Suprapubic skin (tissue), 4 donors: Measurements from ENCODE around the gene ATN1.
A peak's percentile ranks its signal among the peaks of the same experiment; 100 is the strongest.

Experiments
- EP300 ChIP-seq: sonication (generic); formaldehyde crosslinking; IDR thresholded peaks from one replicate; pipeline ENCODE4 v1.6.1; 2017; ENCODE audit warnings: antibody characterized with exemption
- POLR2A ChIP-seq, 2 donors: fragments of 450-650 bp; IDR thresholded peaks; one replicate each; pipeline ENCODE4 v1.6.1; 2017; ENCODE audit warnings: antibody characterized with exemption in 2 of 2, mild to moderate bottlenecking in 2 of 2, moderate library complexity in 2 of 2
- POLR2AphosphoS5 ChIP-seq, 3 donors: sonication (generic); formaldehyde crosslinking; IDR thresholded peaks; one replicate each; pipeline ENCODE4 v1.6.1; 2017; ENCODE audit warnings: antibody characterized with exemption in 3 of 3
- TF ChIP-seq, protein P1 (sequence below), 2 donors: fragments of 200-600 bp in 1 of 2; fragments of 450-650 bp in 1 of 2; sonication (generic) in 1 of 2; IDR thresholded peaks; one replicate each; pipeline ENCODE4 v1.5.1; 2016 to 2019; ENCODE audit warnings: antibody characterized with exemption in 2 of 2, mild to moderate bottlenecking in 1 of 2, moderate library complexity in 1 of 2

DNA sequence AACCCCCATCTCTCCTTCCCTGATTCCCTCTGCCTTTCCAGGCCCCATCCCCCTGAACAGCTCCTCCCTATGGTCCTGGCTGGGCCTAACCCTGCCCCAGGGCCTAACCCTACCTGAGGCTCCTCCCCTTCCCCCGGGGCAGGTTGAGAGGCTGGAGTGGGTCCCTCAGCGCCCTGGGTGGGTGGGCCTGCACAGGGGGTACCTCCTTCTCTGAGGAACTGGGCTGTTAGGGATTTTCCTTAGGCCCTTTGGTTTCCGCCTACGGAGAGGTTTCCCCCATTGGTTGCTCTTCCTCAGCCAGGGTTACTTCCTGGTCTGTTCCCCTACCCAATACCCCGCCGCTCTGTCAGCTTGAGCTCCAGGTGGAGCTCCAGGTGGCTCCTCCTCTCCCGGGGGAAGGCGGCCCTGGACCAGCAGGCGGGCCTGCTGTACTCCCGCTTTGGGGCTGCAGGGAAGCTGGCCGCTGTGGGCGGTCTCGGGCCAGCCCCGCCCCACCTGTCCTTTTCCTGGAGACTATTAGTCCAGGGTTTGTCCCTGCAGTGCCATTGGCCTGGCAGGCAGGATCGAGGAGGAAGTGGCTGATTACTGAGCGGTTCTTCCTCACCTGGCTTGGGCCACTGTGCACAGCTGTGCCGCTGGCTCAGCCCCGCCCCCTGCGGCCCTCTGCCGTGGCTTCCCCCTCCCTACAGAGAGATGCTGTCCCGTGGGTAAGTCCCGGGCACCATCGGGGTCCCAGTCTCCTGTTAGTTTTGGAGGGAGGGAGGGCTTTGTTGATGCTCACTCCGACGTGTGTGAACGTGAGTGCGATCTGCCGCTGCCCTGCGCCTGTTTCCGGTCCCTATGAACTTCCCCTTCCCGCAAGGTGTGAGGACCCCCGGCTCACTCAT, 18.5 kb downstream of the ATN1 start:
- TF ChIP-seq, protein P1, sequence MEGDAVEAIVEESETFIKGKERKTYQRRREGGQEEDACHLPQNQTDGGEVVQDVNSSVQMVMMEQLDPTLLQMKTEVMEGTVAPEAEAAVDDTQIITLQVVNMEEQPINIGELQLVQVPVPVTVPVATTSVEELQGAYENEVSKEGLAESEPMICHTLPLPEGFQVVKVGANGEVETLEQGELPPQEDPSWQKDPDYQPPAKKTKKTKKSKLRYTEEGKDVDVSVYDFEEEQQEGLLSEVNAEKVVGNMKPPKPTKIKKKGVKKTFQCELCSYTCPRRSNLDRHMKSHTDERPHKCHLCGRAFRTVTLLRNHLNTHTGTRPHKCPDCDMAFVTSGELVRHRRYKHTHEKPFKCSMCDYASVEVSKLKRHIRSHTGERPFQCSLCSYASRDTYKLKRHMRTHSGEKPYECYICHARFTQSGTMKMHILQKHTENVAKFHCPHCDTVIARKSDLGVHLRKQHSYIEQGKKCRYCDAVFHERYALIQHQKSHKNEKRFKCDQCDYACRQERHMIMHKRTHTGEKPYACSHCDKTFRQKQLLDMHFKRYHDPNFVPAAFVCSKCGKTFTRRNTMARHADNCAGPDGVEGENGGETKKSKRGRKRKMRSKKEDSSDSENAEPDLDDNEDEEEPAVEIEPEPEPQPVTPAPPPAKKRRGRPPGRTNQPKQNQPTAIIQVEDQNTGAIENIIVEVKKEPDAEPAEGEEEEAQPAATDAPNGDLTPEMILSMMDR (IDR thresholded peaks at IDR 0.05), result no peak
- TF ChIP-seq POLR2A (IDR thresholded peaks at IDR 0.05) (no peak), POLR2AphosphoS5 (IDR thresholded peaks at IDR 0.05) (peak in 1 of 3 donors; percentile 74), EP300 (no peak)
